A549 (cell line): ENCODE data around the gene KAT8. TPM values are rescaled to one million over a fixed set of nuclear protein-coding genes. Genes with fewer than 3 reads are reported as not detected.

Experiments used
- ATAC-seq, 2 experiments: fragments of 200-7000 bp in 1 of 2; fragments of >200 bp in 1 of 2; cut with Nextera tagmentation in 1 of 2; cut with Tn5 transposase in 1 of 2; 3 replicates each; pipeline versions ENCODE4 v1.8.0 to v1.9.1; 2018 to 2020; ENCODE audit warnings: mild to moderate bottlenecking in 1 of 2, moderate library complexity in 1 of 2
- CTCF ChIA-PET: fragments of 300-600 bp; sonication (Branson Sonifier 250); formaldehyde crosslinking; extraction: SDS; loops from one replicate; lab custom pipeline; 2021; ENCODE audit warnings: antibody characterized with exemption, inconsistent platforms; lab: Yijun Ruan, JAX
- POLR2A ChIA-PET: fragments of 350-600 bp; formaldehyde crosslinking; extraction: SDS; loops from one replicate; lab custom pipeline; 2021; ENCODE audit warnings: antibody characterized with exemption, inconsistent platforms; lab: Yijun Ruan, JAX
- DNase-seq, 2 experiments: peaks; one replicate each; pipeline versions ENCODE4 v3.0.0 to v3.0.0-alpha.2; 2011 to 2016; ENCODE audit warnings: low read depth in 1 of 2, low spot score in 1 of 2
- FAIRE-seq: peaks from 2 replicates; lab custom pipeline; 2011; peaks lifted over from hg19 to GRCh38; lab: Jason Lieb, UNC
- H3K27ac ChIP-seq, 2 experiments: fragments of >200 bp; sonication (Bioruptor Twin); formaldehyde crosslinking; 3 replicates each; pipeline ENCODE4 v1.5.1; 2016 to 2017
- H3K4me1 ChIP-seq: fragments of >200 bp; sonication (Bioruptor Twin); formaldehyde crosslinking; 3 replicates; pipeline ENCODE4 v1.6.1; 2016
- H3K4me2 ChIP-seq: fragments of >200 bp; sonication (Bioruptor Twin); formaldehyde crosslinking; 3 replicates; pipeline ENCODE4 v1.6.1; 2016
- H3K4me3 ChIP-seq: fragments of >200 bp; sonication (Bioruptor Twin); formaldehyde crosslinking; 3 replicates; pipeline ENCODE4 v1.5.1; 2016
- H3K9me3 ChIP-seq: fragments of >200 bp; sonication (Bioruptor Twin); formaldehyde crosslinking; 3 replicates; pipeline ENCODE4 v1.6.1; 2016
- BHLHE40 ChIP-seq: IDR thresholded peaks from 2 replicates; pipeline ENCODE4 v1.6.1; 2012; ENCODE audit warnings: low read depth, low read length, inconsistent platforms
- CBX2 ChIP-seq: fragments of 200-600 bp; sonication (generic); IDR thresholded peaks from 2 replicates; pipeline ENCODE4 v1.6.1; 2016; ENCODE audit warnings: low read depth, mild to moderate bottlenecking, borderline replicate concordance
- CBX8 ChIP-seq: fragments of 200-600 bp; sonication (generic); IDR thresholded peaks from 2 replicates; pipeline ENCODE4 v1.6.1; 2016
- CEBPB ChIP-seq, 2 experiments: fragments of >200 bp in 1 of 2; sonication (Bioruptor Twin) in 1 of 2; formaldehyde crosslinking in 1 of 2; IDR thresholded peaks; 2 replicates each; pipeline ENCODE4 v1.6.1; 2012 to 2016
- EHMT2 ChIP-seq: fragments of 200-600 bp; sonication (generic); IDR thresholded peaks from 2 replicates; pipeline ENCODE4 v1.6.1; 2016; ENCODE audit warnings: antibody characterized with exemption, low read depth, mild to moderate bottlenecking, moderate library complexity
- ESRRA ChIP-seq: fragments of 150-350 bp; IDR thresholded peaks from 2 replicates; pipeline ENCODE4 v1.6.1; 2014; ENCODE audit warnings: mild to moderate bottlenecking, low read length, borderline replicate concordance
- GATA3 ChIP-seq: IDR thresholded peaks from 2 replicates; pipeline ENCODE4 v1.6.1; 2012; ENCODE audit warnings: borderline replicate concordance
- HEYL ChIP-seq: fragments of 250-450 bp; sonication (Bioruptor Pico); IDR thresholded peaks from 2 replicates; pipeline ENCODE4 v1.8.0; 2021; ENCODE audit warnings: mild to moderate bottlenecking, moderate library complexity
- MAZ ChIP-seq: fragments of 150-350 bp; IDR thresholded peaks from 2 replicates; pipeline ENCODE4 v1.6.1; 2014; ENCODE audit warnings: antibody characterized with exemption, low read depth, low read length, borderline replicate concordance
- MYC ChIP-seq: IDR thresholded peaks from 2 replicates; pipeline ENCODE4 v1.6.1; 2012; ENCODE audit warnings: mild to moderate bottlenecking, inconsistent platforms, low read length, improper control_type of control experiment, borderline replicate concordance
- NR3C1 ChIP-seq: fragments of >200 bp; sonication (Bioruptor Twin); formaldehyde crosslinking; IDR thresholded peaks from 3 replicates; pipeline ENCODE4 v1.6.1; 2017
- POLR2AphosphoS2 ChIP-seq: conservative IDR thresholded peaks from 2 replicates; pipeline ENCODE4 v1.6.1; 2012; ENCODE audit warnings: low read length, improper control_type of control experiment, inconsistent platforms
- RNF2 ChIP-seq: fragments of 200-600 bp; sonication (generic); IDR thresholded peaks from 2 replicates; pipeline ENCODE4 v1.6.1; 2016; ENCODE audit warnings: low read depth, mild to moderate bottlenecking, antibody characterized with exemption, moderate library complexity, borderline replicate concordance
- SREBF2 ChIP-seq: fragments of 450-650 bp; IDR thresholded peaks from 2 replicates; pipeline ENCODE4 v1.6.1; 2014; ENCODE audit warnings: mild to moderate bottlenecking, moderate library complexity
- TFCP2L1 ChIP-seq: fragments of 250-450 bp; sonication (Bioruptor Pico); IDR thresholded peaks from 2 replicates; pipeline ENCODE4 v1.5.0; 2021; ENCODE audit warnings: mild to moderate bottlenecking
- ZC3H11A ChIP-seq: fragments of 450-650 bp; IDR thresholded peaks from 2 replicates; pipeline ENCODE4 v1.6.1; 2014; ENCODE audit warnings: antibody characterized with exemption, mild to moderate bottlenecking
- ZFP36 ChIP-seq: fragments of 450-650 bp; IDR thresholded peaks from 2 replicates; pipeline ENCODE4 v1.6.1; 2014; ENCODE audit warnings: borderline replicate concordance; ENCODE audit not compliant: partially characterized antibody
- ZNF302 ChIP-seq: fragments of 250-450 bp; sonication (Bioruptor Pico); IDR thresholded peaks from 2 replicates; pipeline ENCODE4 v1.9.0; 2021; ENCODE audit warnings: inconsistent platforms, mild to moderate bottlenecking, moderate library complexity
- WGBS: methylation state at CpG from one replicate; pipeline ENCODE4 v1.1.6; 2017; ENCODE audit errors: missing lambda C conversion rate; 5-methylcytosine and 5-hydroxymethylcytosine counted together
- polyA plus RNA-seq, 4 experiments: library from polyadenylated mRNA; depleted of rRNA in 3 of 4; stranded (reverse); fragments of >200 nt; fragmentation: RNase III in 1 of 4; extraction: RNeasy Plus Mini Kit Qiagen cat#74134 plus additional on column Dnase treatment in 1 of 4; gene quantifications; 2 replicates in 3 of 4; 3 replicates in 1 of 4; pipeline ENCODE4 v1.2.3, GENCODE V29; 2011 to 2017
- TF ChIP-seq, protein P1 (sequence below): IDR thresholded peaks from 2 replicates; pipeline ENCODE4 v1.6.1; 2012
- TF ChIP-seq, protein P2 (sequence below): fragments of 250-450 bp; sonication (Bioruptor Pico); IDR thresholded peaks from 2 replicates; pipeline ENCODE4 v1.5.0; 2020; ENCODE audit warnings: low read depth, mild to moderate bottlenecking, moderate library complexity
- TF ChIP-seq, protein P3 (sequence below): fragments of 450-650 bp; IDR thresholded peaks from 2 replicates; pipeline ENCODE4 v1.6.1; 2014; ENCODE audit warnings: antibody characterized with exemption
- TF ChIP-seq, protein P4 (sequence below): fragments of >200 bp; sonication (Bioruptor Twin); formaldehyde crosslinking; IDR thresholded peaks from 3 replicates; pipeline ENCODE4 v1.5.1; 2016
- TF ChIP-seq, protein P5 (sequence below): fragments of 150-350 bp; IDR thresholded peaks from 2 replicates; pipeline ENCODE4 v1.6.1; 2014; ENCODE audit warnings: low read depth, mild to moderate bottlenecking, low read length
- TF ChIP-seq, protein P6 (sequence below): IDR thresholded peaks from 2 replicates; pipeline ENCODE4 v1.6.1; 2012

KAT8 gene
- polyA plus RNA-seq, 2 of the 4 experiments (the other 2 are of a cell fraction) = 34.4 to 42.2 TPM

DNA sequence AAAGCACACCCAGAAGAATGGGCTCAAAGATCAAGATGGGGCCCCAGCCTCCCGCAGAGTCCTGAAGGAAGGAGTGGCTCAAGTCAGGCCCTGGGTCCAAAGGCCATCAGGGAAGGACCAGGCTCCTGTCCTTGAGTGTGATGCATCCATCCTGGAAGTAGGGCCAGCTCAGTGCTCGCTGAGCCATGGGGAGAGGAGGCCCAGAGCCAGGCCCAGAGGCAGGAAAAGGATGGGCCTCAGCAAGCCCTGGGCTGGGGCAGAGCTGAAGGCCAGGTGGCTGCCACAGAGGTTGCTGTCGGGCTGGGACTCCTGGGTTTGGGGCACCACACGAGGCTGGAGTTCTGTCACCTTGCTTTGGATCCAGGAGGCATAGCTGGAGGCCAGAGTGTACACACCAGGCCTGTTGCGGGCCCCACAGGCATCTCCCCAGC lies 14.4 kb downstream of the KAT8 start:
- WGBS = 82% methylated on average over 5 of the region's 5 CpGs
- Histone ChIP-seq H3K4me1 (peaks cover 18% of the 10 kb centered on the region; the same call in 2 of the 3 replicates), H3K27ac (no peak overlapping the region), H3K9me3 (no peaks in the 10 kb centered on the region), H3K4me2 (no peak overlapping the region), H3K4me3 (no peak overlapping the region)
- no peak for TF ChIP-seq ZC3H11A
- TF ChIP-seq NR3C1 = no peak
- no peak for TF ChIP-seq HEYL (CRISPR knock-in tag)
- FAIRE-seq (no peak), ATAC-seq (no peak), DNase-seq (no peak)
- CTCF ChIA-PET = interaction anchor here (0.6 to 2.6 kb wide), 3 partner anchors 10 to 147 kb away, joined by 3 to 16 read pairs (median 4); partner anchors contain the start of gene HSD3B7
- POLR2A ChIA-PET = interaction anchor here (1.5 to 2.2 kb wide), 2 partner anchors 10 to 14 kb away, joined by 5 to 8 read pairs; partner anchors contain the start of gene KAT8

DNA sequence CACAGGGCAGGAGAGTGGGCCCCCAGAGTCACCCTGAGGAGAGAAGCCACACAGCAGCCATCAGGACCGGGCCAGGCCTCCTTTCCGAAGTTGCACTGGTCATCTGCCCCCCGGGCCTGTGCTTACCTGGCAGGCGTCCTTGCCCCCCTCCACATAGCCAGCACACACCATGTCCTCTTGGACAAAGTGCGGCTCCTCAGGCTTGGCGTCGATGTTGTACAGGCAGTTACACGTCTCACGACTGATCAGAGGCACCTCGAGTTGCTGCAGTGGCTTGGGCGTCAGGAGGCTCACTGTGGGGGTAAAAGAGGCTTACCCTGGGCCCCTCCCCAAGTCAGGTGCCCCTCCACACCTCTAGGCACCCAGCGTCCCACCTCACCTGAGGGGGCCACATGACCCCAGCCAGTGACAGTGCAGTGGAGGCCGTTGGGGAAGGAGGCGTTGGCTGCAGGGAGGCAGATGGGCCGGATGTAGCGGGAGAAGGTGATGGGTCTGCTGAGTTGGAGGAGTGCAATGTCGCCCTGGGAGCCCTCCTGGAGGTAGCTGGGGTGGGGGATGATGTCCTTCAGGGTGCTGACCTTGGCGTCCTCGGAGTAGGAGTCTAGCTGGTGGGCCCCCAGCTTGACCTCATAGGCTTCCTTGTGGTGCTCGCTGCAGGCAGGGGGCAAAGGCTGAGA lies 15.0 kb downstream of the KAT8 start:
- DNase-seq (no peak), FAIRE-seq (no peak), ATAC-seq (no peak)
- Histone ChIP-seq H3K4me3 (no peak overlapping the region), H3K4me1 (peaks cover 18% of the 10 kb centered on the region; the same call in 2 of the 3 replicates), H3K4me2 (no peak overlapping the region), H3K9me3 (no peaks in the 10 kb centered on the region), H3K27ac (no peak overlapping the region)
- 94% methylated on average over 16 of the region's 20 CpGs for WGBS
- CTCF ChIA-PET = interaction anchor here (1.2 to 2.6 kb wide), 4 partner anchors 10 to 310 kb away, joined by 3 to 16 read pairs (median 4); partner anchors contain the start of genes HSD3B7 and ZNF843
- TF ChIP-seq RNF2 (no peak), CEBPB (IDR thresholded peaks at IDR 0.05) (no peak), CBX2 (no peak), BHLHE40 (no peak), ESRRA (no peak), CBX8 (no peak), ZFP36 (no peak), POLR2AphosphoS2 (no peak), MAZ (no peak), GATA3 (no peak)
- TF ChIP-seq, protein P1, sequence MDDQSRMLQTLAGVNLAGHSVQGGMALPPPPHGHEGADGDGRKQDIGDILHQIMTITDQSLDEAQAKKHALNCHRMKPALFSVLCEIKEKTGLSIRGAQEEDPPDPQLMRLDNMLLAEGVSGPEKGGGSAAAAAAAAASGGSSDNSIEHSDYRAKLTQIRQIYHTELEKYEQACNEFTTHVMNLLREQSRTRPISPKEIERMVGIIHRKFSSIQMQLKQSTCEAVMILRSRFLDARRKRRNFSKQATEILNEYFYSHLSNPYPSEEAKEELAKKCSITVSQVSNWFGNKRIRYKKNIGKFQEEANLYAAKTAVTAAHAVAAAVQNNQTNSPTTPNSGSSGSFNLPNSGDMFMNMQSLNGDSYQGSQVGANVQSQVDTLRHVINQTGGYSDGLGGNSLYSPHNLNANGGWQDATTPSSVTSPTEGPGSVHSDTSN = no peak
- POLR2A ChIA-PET = interaction anchor here (0.9 to 2.2 kb wide), 3 partner anchors 10 to 15 kb away, joined by 3 to 8 read pairs (median 5); partner anchors contain the start of gene KAT8

DNA sequence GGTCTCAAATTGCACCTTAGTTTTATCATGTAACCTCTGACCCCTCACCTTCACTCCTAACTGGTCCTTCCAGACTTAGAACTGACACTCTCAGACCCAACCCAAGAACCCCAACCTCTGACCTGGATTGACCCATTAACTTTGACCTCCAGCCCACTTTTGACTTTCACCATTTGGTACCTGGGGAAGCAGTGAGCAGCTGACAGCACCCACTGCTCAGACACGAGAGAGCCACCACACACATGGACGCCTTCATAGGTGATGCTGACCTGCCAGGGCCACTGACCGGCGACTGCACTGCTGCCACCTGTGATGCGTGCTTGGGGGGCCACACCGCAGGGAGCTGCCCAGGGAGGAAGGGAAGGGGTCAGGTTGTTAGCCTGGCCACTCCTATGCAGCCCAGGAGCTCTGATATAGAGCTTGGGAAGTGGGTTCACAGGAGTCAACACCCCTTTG lies 15.6 kb downstream of the KAT8 start:
- Histone ChIP-seq H3K4me2 (no peak overlapping the region), H3K4me3 (no peak overlapping the region), H3K9me3 (no peaks in the 10 kb centered on the region), H3K4me1 (peaks cover 18% of the 10 kb centered on the region; the same call in 2 of the 3 replicates), H3K27ac (no peak overlapping the region)
- 86% methylated on average over 3 of the region's 6 CpGs for WGBS
- ATAC-seq (no peak), DNase-seq (no peak), FAIRE-seq (no peak)
- POLR2A ChIA-PET = interaction anchor here (0.9 to 2.2 kb wide), 2 partner anchors 9 to 16 kb away, joined by 3 to 8 read pairs; partner anchors contain the start of gene KAT8
- CTCF ChIA-PET = interaction anchor here (1.2 to 2.6 kb wide), 3 partner anchors 9 to 309 kb away, joined by 3 to 16 read pairs (median 4); partner anchors contain the start of genes HSD3B7 and ZNF843
- TF ChIP-seq CBX8 = no peak
- TF ChIP-seq, protein P2, sequence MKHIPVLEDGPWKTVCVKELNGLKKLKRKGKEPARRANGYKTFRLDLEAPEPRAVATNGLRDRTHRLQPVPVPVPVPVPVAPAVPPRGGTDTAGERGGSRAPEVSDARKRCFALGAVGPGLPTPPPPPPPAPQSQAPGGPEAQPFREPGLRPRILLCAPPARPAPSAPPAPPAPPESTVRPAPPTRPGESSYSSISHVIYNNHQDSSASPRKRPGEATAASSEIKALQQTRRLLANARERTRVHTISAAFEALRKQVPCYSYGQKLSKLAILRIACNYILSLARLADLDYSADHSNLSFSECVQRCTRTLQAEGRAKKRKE (CRISPR knock-in tag) = no peak
- TF ChIP-seq, protein P3, sequence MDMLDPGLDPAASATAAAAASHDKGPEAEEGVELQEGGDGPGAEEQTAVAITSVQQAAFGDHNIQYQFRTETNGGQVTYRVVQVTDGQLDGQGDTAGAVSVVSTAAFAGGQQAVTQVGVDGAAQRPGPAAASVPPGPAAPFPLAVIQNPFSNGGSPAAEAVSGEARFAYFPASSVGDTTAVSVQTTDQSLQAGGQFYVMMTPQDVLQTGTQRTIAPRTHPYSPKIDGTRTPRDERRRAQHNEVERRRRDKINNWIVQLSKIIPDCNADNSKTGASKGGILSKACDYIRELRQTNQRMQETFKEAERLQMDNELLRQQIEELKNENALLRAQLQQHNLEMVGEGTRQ = no peak
- TF ChIP-seq NR3C1 = no peak
- TF ChIP-seq, protein P4, sequence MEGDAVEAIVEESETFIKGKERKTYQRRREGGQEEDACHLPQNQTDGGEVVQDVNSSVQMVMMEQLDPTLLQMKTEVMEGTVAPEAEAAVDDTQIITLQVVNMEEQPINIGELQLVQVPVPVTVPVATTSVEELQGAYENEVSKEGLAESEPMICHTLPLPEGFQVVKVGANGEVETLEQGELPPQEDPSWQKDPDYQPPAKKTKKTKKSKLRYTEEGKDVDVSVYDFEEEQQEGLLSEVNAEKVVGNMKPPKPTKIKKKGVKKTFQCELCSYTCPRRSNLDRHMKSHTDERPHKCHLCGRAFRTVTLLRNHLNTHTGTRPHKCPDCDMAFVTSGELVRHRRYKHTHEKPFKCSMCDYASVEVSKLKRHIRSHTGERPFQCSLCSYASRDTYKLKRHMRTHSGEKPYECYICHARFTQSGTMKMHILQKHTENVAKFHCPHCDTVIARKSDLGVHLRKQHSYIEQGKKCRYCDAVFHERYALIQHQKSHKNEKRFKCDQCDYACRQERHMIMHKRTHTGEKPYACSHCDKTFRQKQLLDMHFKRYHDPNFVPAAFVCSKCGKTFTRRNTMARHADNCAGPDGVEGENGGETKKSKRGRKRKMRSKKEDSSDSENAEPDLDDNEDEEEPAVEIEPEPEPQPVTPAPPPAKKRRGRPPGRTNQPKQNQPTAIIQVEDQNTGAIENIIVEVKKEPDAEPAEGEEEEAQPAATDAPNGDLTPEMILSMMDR = no peak
- no peak for TF ChIP-seq TFCP2L1 (CRISPR knock-in tag)
- TF ChIP-seq SREBF2 = no peak
- no peak for TF ChIP-seq GATA3
- TF ChIP-seq ZNF302 (CRISPR knock-in tag) = no peak
- TF ChIP-seq, protein P1 = no peak
- TF ChIP-seq, protein P5, sequence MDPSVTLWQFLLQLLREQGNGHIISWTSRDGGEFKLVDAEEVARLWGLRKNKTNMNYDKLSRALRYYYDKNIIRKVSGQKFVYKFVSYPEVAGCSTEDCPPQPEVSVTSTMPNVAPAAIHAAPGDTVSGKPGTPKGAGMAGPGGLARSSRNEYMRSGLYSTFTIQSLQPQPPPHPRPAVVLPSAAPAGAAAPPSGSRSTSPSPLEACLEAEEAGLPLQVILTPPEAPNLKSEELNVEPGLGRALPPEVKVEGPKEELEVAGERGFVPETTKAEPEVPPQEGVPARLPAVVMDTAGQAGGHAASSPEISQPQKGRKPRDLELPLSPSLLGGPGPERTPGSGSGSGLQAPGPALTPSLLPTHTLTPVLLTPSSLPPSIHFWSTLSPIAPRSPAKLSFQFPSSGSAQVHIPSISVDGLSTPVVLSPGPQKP = no peak
- no peak for TF ChIP-seq HEYL (CRISPR knock-in tag)
- no peak for TF ChIP-seq EHMT2
- TF ChIP-seq, protein P6, sequence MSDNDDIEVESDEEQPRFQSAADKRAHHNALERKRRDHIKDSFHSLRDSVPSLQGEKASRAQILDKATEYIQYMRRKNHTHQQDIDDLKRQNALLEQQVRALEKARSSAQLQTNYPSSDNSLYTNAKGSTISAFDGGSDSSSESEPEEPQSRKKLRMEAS = no peak
- no peak for TF ChIP-seq MYC
- TF ChIP-seq CEBPB (IDR thresholded peaks at IDR 0.05) = no peak
